Liver (tissue), 9 donors: Measurements from ENCODE around the gene BCL7C. TPM values are rescaled to one million over a fixed set of nuclear protein-coding genes. Genes with fewer than 3 reads are reported as not detected.

Experiments used
- DNase-seq: peaks from one replicate; pipeline ENCODE4 v3.0.0-alpha.2; 2017; ENCODE audit warnings: low spot score
- H3K27ac ChIP-seq, 2 donors: one replicate each; pipeline ENCODE4 v1.7.0; 2013; ENCODE audit warnings: inconsistent platforms in 2 of 2, low read length in 2 of 2, control low read depth in 1 of 2, low read depth in 1 of 2, mild to moderate bottlenecking in 1 of 2
- H3K27me3 ChIP-seq, 4 donors: one replicate each; pipeline versions ENCODE4 v1.6.1 to v1.7.0; 2013; ENCODE audit warnings: low read length in 3 of 4, inconsistent platforms in 1 of 4, mild to moderate bottlenecking in 1 of 4, moderate library complexity in 1 of 4; ENCODE audit not compliant: control insufficient read depth in 4 of 4, insufficient read depth in 4 of 4
- H3K36me3 ChIP-seq, 4 donors: one replicate each; pipeline versions ENCODE4 v1.6.1 to v1.7.0; 2013; ENCODE audit warnings: low read length in 3 of 4, mild to moderate bottlenecking in 3 of 4, low read depth in 1 of 4, moderate library complexity in 1 of 4; ENCODE audit not compliant: control insufficient read depth in 4 of 4, insufficient read depth in 3 of 4
- H3K4me1 ChIP-seq, 4 donors: one replicate each; pipeline versions ENCODE4 v1.6.1 to v1.7.0; 2013; ENCODE audit warnings: low read length in 3 of 4, mild to moderate bottlenecking in 3 of 4, moderate library complexity in 1 of 4; ENCODE audit not compliant: control insufficient read depth in 4 of 4, insufficient read depth in 4 of 4
- H3K4me3 ChIP-seq, 3 donors: one replicate each; pipeline versions ENCODE4 v1.6.1 to v1.7.0; 2013; ENCODE audit warnings: low read length in 3 of 3, control low read depth in 1 of 3, low read depth in 1 of 3, mild to moderate bottlenecking in 1 of 3
- H3K9ac ChIP-seq, 2 donors: one replicate each; pipeline ENCODE4 v1.7.0; 2013; ENCODE audit warnings: low read length in 2 of 2, mild to moderate bottlenecking in 2 of 2, moderate library complexity in 2 of 2, control low read depth in 1 of 2, low read depth in 1 of 2
- H3K9me3 ChIP-seq, 4 donors: one replicate each; pipeline versions ENCODE4 v1.6.1 to v1.7.0; 2013; ENCODE audit warnings: low read length in 3 of 4; ENCODE audit not compliant: control insufficient read depth in 4 of 4
- ATF3 ChIP-seq: IDR thresholded peaks from 2 replicates; pipeline ENCODE4 v1.6.1; 2016; ENCODE audit warnings: antibody characterized with exemption
- CTCF ChIP-seq: fragments of 150-350 bp; IDR thresholded peaks from 2 replicates; pipeline ENCODE4 v1.5.1; 2017; ENCODE audit warnings: improper control_type of control experiment, low read depth, low read length; ENCODE audit not compliant: missing input control
- EGR1 ChIP-seq, 2 donors: IDR thresholded peaks; 2 replicates each; pipeline ENCODE4 v1.6.1; 2016 to 2018; ENCODE audit warnings: antibody characterized with exemption in 2 of 2, low read depth in 2 of 2
- FOXA1 ChIP-seq: IDR thresholded peaks from 2 replicates; pipeline ENCODE4 v1.6.1; 2016; ENCODE audit warnings: antibody characterized with exemption
- FOXA2 ChIP-seq: IDR thresholded peaks from 2 replicates; pipeline ENCODE4 v1.6.1; 2016; ENCODE audit warnings: antibody characterized with exemption
- GABPA ChIP-seq, 2 donors: IDR thresholded peaks in 1 of 2; conservative IDR thresholded peaks in 1 of 2; 2 replicates each; pipeline ENCODE4 v1.6.1; 2016; ENCODE audit warnings: antibody characterized with exemption in 2 of 2, mild to moderate bottlenecking in 1 of 2, moderate library complexity in 1 of 2
- HNF4A ChIP-seq, 2 donors: conservative IDR thresholded peaks; 2 replicates each; pipeline ENCODE4 v1.6.1; 2016; ENCODE audit warnings: antibody characterized with exemption in 2 of 2, mild to moderate bottlenecking in 2 of 2
- HNF4G ChIP-seq: IDR thresholded peaks from 2 replicates; pipeline ENCODE4 v1.6.1; 2016; ENCODE audit warnings: antibody characterized with exemption
- JUND ChIP-seq, 2 donors: IDR thresholded peaks; 2 replicates each; pipeline ENCODE4 v1.6.1; 2016; ENCODE audit warnings: antibody characterized with exemption in 2 of 2
- NR2F2 ChIP-seq: IDR thresholded peaks from 2 replicates; pipeline ENCODE4 v1.6.1; 2016; ENCODE audit warnings: antibody characterized with exemption
- RAD21 ChIP-seq, 2 donors: IDR thresholded peaks; 2 replicates each; pipeline ENCODE4 v1.6.1; 2016; ENCODE audit warnings: antibody characterized with exemption in 2 of 2, mild to moderate bottlenecking in 2 of 2
- REST ChIP-seq: IDR thresholded peaks from 2 replicates; pipeline ENCODE4 v1.6.1; 2016; ENCODE audit warnings: antibody characterized with exemption, mild to moderate bottlenecking
- RXRA ChIP-seq, 2 donors: IDR thresholded peaks; 2 replicates each; pipeline ENCODE4 v1.6.1; 2017 to 2018; ENCODE audit warnings: antibody characterized with exemption in 2 of 2, mild to moderate bottlenecking in 1 of 2
- SP1 ChIP-seq: IDR thresholded peaks from 2 replicates; pipeline ENCODE4 v1.6.1; 2018; ENCODE audit warnings: antibody characterized with exemption, mild to moderate bottlenecking
- TAF1 ChIP-seq: conservative IDR thresholded peaks from 2 replicates; pipeline ENCODE4 v1.6.1; 2016; ENCODE audit warnings: antibody characterized with exemption, mild to moderate bottlenecking
- YY1 ChIP-seq: IDR thresholded peaks from 2 replicates; pipeline ENCODE4 v1.6.1; 2016; ENCODE audit warnings: antibody characterized with exemption, mild to moderate bottlenecking
- ZBTB33 ChIP-seq: IDR thresholded peaks from 2 replicates; pipeline ENCODE4 v1.6.1; 2016; ENCODE audit warnings: antibody characterized with exemption
- WGBS: extraction: QIAGEN DNeasy Blood & Tissue Kit; methylation state at CpG from one replicate; pipeline ENCODE4 v1.1.7; 2013; 5-methylcytosine and 5-hydroxymethylcytosine counted together
- polyA plus RNA-seq, 2 donors: library from polyadenylated mRNA; stranded (reverse) in 1 of 2; unstranded in 1 of 2; fragments of 200-250 nt in 1 of 2; fragments of >200 nt in 1 of 2; fragmentation: Nextera tagmentation in 1 of 2; extraction: Ambion mirVana in 1 of 2; gene quantifications; one replicate each; pipeline versions ENCODE4 v1.2.1 to v1.2.3, GENCODE V29; 2013 to 2015
- total RNA-seq, 2 donors: library from RNA; depleted of rRNA; stranded (reverse); fragments of >200 nt; gene quantifications; one replicate each; pipeline ENCODE4 v1.2.3, GENCODE V29; 2014
- donor health status: healthy.
- donor health status: healthy.
- donor health status: healthy.
- donor health status: healthy.
- donor health status: healthy.

Gene BCL7C
- total and polyA plus RNA-seq, 4 donors, result 3.4 to 7.1 (median 5.5) TPM

GRCh38 chr16:30875871-30876801 is 17.7 kb downstream of the BCL7C start:
- H3K36me3 ChIP-seq, result peaks cover 0 to 2% (median under 1%) of the 10 kb centered on the region in 4 donors
- WGBS, result 16% methylated on average over 12 of the region's 12 CpGs
- peak overlapping the region; percentile 65 to 96 (median 88) for H3K4me3 ChIP-seq
- H3K27me3 ChIP-seq, result no peaks in the 10 kb centered on the region
- H3K9me3 ChIP-seq, result no peaks in the 10 kb centered on the region
- H3K9ac ChIP-seq, result peak overlapping the region; percentile 48 to 94
- TF ChIP-seq FOXA2, result no peak
- TF ChIP-seq HNF4G, result no peak
- no peak for TF ChIP-seq TAF1
- TF ChIP-seq ATF3, result no peak
- no peak for TF ChIP-seq REST
- peaks cover 8 to 24% (median 13%) of the 10 kb centered on the region in 4 donors for H3K4me1 ChIP-seq
- peak overlapping the region; percentile 91 to 96 for H3K27ac ChIP-seq
- no peak for DNase-seq

GRCh38 chr16:30874821-30875717 is 18.8 kb downstream of the BCL7C start:
- under 1% methylated on average over 85 of the region's 85 CpGs for WGBS
- no peaks in the 10 kb centered on the region for H3K27me3 ChIP-seq
- H3K27ac ChIP-seq, result peak overlapping the region; percentile 91 to 96
- DNase-seq, result peak; percentile 86
- H3K36me3 ChIP-seq, result peaks cover 0 to 2% (median under 1%) of the 10 kb centered on the region in 4 donors
- H3K4me1 ChIP-seq, result peaks cover 8 to 24% (median 13%) of the 10 kb centered on the region in 4 donors
- H3K9me3 ChIP-seq, result no peaks in the 10 kb centered on the region
- H3K4me3 ChIP-seq, result peak overlapping the region; percentile 65 to 96 (median 88)
- peak overlapping the region; percentile 81 to 94 for H3K9ac ChIP-seq
- TF ChIP-seq GABPA (IDR thresholded peaks at IDR 0.05 in 1 of 2, conservative IDR thresholded peaks at IDR 0.05 in 1 of 2), result peak; percentile 56 to 90
- TF ChIP-seq ATF3, result no peak
- no peak for TF ChIP-seq FOXA2
- peak in 1 of 2 donors; percentile 51 for TF ChIP-seq RAD21 (IDR thresholded peaks at IDR 0.05)
- no peak for TF ChIP-seq JUND (IDR thresholded peaks at IDR 0.05)
- no peak for TF ChIP-seq ZBTB33
- TF ChIP-seq HNF4A (conservative IDR thresholded peaks at IDR 0.05), result peak; percentile 15 to 29
- peak; percentile 74 for TF ChIP-seq YY1
- peak; percentile 67 for TF ChIP-seq SP1
- peak; percentile 69 for TF ChIP-seq REST
- peak; percentile 30 to 48 for TF ChIP-seq RXRA (IDR thresholded peaks at IDR 0.05)
- no peak for TF ChIP-seq FOXA1
- no peak for TF ChIP-seq EGR1 (IDR thresholded peaks at IDR 0.05; ENCODE audit: low read depth in 2 of 2)
- peak; percentile 89 for TF ChIP-seq NR2F2
- TF ChIP-seq HNF4G, result no peak
- TF ChIP-seq CTCF, result no peak
